Lower lobe of right lung (tissue), 2 donors: ENCODE data around the gene C14orf180. TPM values are rescaled to one million over a fixed set of nuclear protein-coding genes. Genes with fewer than 3 reads are reported as not detected.

Source experiments
- ATAC-seq, 2 donors: fragments of 200-7000 bp; cut with Tn5 transposase; one replicate each; pipeline ENCODE4 v1.9.1; 2020 to 2022; ENCODE audit warnings: mild to moderate bottlenecking in 2 of 2, moderate library complexity in 2 of 2
- DNase-seq: peaks from one replicate; pipeline ENCODE4 v3.0.0-alpha.2; 2020
- H3K27ac ChIP-seq: fragments of 200-600 bp; one replicate; pipeline ENCODE4 v1.8.0; 2022
- H3K27me3 ChIP-seq: fragments of 200-600 bp; one replicate; pipeline ENCODE4 v1.8.0; 2022; ENCODE audit warnings: low read depth
- H3K36me3 ChIP-seq: fragments of 200-600 bp; one replicate; pipeline ENCODE4 v1.8.0; 2022; ENCODE audit warnings: mild to moderate bottlenecking
- H3K4me1 ChIP-seq: fragments of 200-600 bp; one replicate; pipeline ENCODE4 v1.8.0; 2022
- H3K4me3 ChIP-seq: fragments of 200-600 bp; one replicate; pipeline ENCODE4 v1.8.0; 2022; ENCODE audit warnings: mild to moderate bottlenecking
- H3K9me3 ChIP-seq: fragments of 200-600 bp; one replicate; pipeline ENCODE4 v1.8.0; 2022
- intact Hi-C: fragments of 100-400 bp; cut with DNase I; formaldehyde crosslinking; loops from one replicate; pipeline ENCODE4 v1.11.0; 2022
- total RNA-seq: library from RNA; stranded (reverse); fragmentation: NEBNext Ultra II Directional; extraction: Animal tissue kit (Norgen Biotek cat#: 25700); gene quantifications from one replicate; pipeline ENCODE4 v1.2.1, GENCODE V29; 2021
- TF ChIP-seq, protein P1 (sequence below): fragments of 200-600 bp; IDR thresholded peaks from one replicate; pipeline ENCODE4 v1.8.0; 2022; ENCODE audit warnings: antibody characterized with exemption, mild to moderate bottlenecking
- donor health status: DM: no; HTN: yes; CAD: no; lungs with severe emphysema.

Gene C14orf180
- total RNA-seq, 1 donor from 2014 or later, result 0.18 TPM

DNA sequence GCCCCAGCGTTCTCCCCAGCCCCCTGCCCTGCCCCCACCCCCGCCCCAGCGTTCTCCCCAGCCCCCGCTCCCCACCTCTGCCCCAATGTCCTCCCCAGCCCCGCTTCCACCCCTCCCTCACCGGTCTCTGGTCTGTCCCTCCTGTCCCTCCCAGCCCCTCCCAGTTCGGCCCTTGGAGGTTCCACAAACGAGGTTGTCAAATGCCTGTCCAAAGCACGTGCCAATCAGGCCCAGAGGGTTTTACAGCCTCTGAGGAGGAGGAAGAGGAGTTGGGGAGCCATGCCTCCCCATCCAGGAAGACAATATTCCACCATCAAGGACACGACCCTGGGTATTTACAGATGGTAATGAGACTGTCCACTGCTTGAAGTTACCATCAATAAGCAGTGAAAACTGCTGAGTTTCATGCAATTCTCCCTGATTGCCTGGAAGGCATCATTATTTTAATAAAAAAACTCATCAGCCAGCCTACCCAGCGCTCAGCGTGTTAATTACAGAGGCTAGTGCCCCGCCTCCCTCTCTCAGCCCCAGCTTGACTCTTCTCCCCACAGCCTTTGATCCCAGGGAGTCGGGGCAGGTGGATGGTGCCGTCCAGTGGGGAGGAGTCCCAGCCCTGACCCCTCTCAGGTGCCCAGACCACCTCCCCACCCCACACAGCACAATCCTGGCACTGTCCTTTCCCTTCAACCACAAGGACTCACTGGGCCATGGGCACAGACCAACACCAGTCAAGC lies 30.6 kb upstream of the C14orf180 start:
- peaks cover 43% of the 10 kb centered on the region for H3K27me3 ChIP-seq

DNA sequence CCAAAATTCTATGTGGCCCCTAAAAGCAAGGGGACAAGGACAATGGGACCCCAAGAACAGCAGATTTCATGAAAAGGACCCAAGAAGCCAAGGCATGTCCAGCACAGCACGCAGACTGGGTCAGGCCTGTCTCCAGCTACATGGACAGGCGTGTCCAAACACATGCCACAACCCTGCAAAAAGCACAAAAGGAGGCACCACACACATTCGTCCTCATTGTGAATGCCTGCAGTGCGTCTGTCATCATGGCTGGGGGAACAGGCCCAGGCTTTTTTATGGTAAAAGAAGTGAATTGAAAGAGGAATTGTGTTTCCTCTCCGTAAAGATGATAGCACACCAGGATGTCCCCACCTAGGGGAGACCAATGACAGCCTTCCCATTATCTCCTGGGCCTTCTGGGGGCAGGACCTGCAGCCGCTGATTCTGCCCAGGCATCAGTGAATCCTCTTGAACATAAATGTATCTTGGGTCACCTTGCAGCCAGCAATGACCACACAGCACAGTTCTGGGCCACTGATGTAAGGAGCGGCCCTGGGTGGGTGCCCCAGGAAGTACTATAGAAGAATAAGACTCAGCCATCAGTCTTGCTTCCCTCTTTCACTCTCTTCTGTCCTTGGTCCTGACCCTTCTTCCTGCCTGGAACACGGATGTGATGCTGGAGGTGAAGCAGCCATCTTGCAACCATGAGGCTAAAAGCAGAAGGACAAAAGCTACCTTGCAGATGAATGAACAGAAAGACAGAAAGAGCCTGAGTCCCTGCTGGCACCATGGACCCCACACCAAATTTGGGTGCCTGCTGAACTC lies 29.8 kb upstream of the C14orf180 start:
- Histone ChIP-seq H3K4me1 (no peaks in the 10 kb centered on the region), H3K27me3 (peaks cover 45% of the 10 kb centered on the region), H3K27ac (no peak overlapping the region), H3K9me3 (no peaks in the 10 kb centered on the region), H3K4me3 (no peak overlapping the region), H3K36me3 (no peaks in the 10 kb centered on the region)
- TF ChIP-seq, protein P1, sequence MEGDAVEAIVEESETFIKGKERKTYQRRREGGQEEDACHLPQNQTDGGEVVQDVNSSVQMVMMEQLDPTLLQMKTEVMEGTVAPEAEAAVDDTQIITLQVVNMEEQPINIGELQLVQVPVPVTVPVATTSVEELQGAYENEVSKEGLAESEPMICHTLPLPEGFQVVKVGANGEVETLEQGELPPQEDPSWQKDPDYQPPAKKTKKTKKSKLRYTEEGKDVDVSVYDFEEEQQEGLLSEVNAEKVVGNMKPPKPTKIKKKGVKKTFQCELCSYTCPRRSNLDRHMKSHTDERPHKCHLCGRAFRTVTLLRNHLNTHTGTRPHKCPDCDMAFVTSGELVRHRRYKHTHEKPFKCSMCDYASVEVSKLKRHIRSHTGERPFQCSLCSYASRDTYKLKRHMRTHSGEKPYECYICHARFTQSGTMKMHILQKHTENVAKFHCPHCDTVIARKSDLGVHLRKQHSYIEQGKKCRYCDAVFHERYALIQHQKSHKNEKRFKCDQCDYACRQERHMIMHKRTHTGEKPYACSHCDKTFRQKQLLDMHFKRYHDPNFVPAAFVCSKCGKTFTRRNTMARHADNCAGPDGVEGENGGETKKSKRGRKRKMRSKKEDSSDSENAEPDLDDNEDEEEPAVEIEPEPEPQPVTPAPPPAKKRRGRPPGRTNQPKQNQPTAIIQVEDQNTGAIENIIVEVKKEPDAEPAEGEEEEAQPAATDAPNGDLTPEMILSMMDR, result no peak
- DNase-seq (no peak), ATAC-seq (no peak)
- intact Hi-C loops, result no loop called here

More for the DNA sequence above, 30.6 kb upstream of the C14orf180 start:
- H3K9me3 ChIP-seq, result no peaks in the 10 kb centered on the region
- DNase-seq (no peak), ATAC-seq (no peak)
- H3K27ac ChIP-seq, result no peak overlapping the region
- H3K36me3 ChIP-seq, result no peaks in the 10 kb centered on the region
- TF ChIP-seq, protein P1, result no peak
- no peak overlapping the region for H3K4me3 ChIP-seq
- intact Hi-C loops, result no loop called here
- no peaks in the 10 kb centered on the region for H3K4me1 ChIP-seq

DNA sequence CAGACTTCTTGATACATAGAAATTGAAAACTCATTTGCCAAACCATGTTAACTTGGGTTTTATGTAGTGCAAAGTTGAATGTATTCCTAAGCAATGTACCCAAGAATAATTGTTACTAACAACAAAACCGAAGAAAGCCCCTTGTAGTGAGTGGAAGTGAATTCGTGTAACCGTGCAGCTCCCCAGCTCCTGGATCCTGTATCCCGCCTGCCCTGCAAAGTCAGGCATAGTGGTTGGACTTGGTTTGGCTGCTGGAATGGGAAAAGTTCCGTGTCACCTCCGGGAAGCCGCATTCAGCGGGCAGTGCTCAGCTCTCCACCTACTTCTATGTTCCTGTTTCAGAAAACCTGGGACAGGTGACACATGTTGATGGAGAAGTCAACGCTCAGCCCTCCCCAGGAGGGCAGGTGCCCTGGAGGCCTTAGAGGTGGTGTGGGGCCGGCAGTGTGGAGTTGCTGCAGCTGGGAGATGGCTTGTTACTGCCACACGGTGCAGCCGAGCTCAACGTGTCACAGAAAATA lies 29.2 kb upstream of the C14orf180 start:
- Histone ChIP-seq H3K4me3 (no peak overlapping the region), H3K4me1 (no peaks in the 10 kb centered on the region), H3K27me3 (peaks cover 45% of the 10 kb centered on the region), H3K36me3 (no peaks in the 10 kb centered on the region), H3K27ac (no peak overlapping the region), H3K9me3 (no peaks in the 10 kb centered on the region)
- intact Hi-C loops, result no loop called here
- no peak for DNase-seq
- no peak for ATAC-seq
- TF ChIP-seq, protein P1, result no peak

DNA sequence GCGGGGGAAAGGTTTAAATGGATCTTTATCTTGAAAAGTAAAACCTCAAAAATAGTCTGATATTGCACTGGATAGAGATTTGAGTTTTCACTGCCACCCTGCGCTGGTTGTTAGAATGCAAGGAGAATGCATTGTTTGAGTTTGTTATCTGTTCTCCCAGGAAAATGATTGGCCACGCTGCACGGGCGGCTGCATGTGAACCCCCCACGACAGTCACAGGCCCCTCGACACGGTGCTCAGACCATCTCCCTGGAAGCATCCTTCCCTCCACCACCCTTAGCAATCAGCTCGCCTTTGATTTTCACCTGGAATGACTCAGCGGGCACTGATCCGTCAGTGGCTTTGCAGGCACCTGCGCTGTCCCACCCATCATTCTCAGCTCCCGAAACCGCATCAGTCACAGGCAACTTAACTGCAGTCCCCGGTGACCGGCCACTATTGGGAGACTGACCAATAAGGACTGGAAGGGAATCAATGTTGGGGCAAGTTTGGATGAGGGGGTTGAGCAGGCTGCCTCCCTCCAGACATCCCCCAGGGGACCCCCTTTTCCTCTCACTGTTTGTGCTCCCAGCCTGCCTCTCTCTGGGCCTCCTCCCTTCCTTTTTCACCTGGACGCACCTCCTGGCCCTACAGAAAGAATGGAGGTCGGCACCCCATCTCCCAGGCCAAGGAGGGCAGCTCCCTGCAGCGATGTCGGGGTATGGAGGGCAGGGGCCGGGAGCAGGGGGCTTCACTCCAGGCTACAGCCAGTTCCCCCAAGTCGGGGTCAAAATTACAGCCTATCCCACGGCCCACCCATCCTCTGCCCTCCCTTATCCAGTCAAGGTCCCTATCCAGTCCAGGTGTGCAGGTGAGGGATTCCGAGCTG lies 28.5 kb upstream of the C14orf180 start:
- DNase-seq, result no peak
- ATAC-seq, result no peak
- TF ChIP-seq, protein P1, result no peak
- Histone ChIP-seq H3K4me3 (no peak overlapping the region), H3K27ac (no peak overlapping the region), H3K27me3 (peaks cover 40% of the 10 kb centered on the region), H3K36me3 (no peaks in the 10 kb centered on the region), H3K4me1 (no peaks in the 10 kb centered on the region), H3K9me3 (no peaks in the 10 kb centered on the region)
- intact Hi-C loops, result no loop called here
